Mucosa of descending colon (tissue), 3 donors: ENCODE measurements around the gene FAM210A. TPM values are rescaled to one million over a fixed set of nuclear protein-coding genes. Genes with fewer than 3 reads are reported as not detected.

Experiments
- ATAC-seq: fragments of 200-7000 bp; cut with Tn5 transposase; one replicate; pipeline ENCODE4 v1.9.1; 2020; ENCODE audit warnings: mild to moderate bottlenecking, moderate library complexity
- DNase-seq, 3 donors: peaks; one replicate each; pipeline ENCODE4 v3.0.0-alpha.2; 2020
- H3K36me3 ChIP-seq: fragments of 200-600 bp; one replicate; pipeline ENCODE4 v1.8.0; 2021; ENCODE audit warnings: low read depth, mild to moderate bottlenecking
- H3K4me1 ChIP-seq: fragments of 200-600 bp; one replicate; pipeline ENCODE4 v1.8.0; 2021; ENCODE audit warnings: low read depth, mild to moderate bottlenecking
- H3K4me3 ChIP-seq: fragments of 200-600 bp; one replicate; pipeline ENCODE4 v1.8.0; 2021; ENCODE audit warnings: mild to moderate bottlenecking
- H3K9me3 ChIP-seq: fragments of 200-600 bp; one replicate; pipeline ENCODE4 v1.8.0; 2021; ENCODE audit warnings: mild to moderate bottlenecking
- CTCF ChIP-seq: fragments of 200-600 bp; IDR thresholded peaks from one replicate; pipeline ENCODE4 v1.8.0; 2022; ENCODE audit warnings: antibody characterized with exemption, mild to moderate bottlenecking
- intact Hi-C, 2 donors: fragments of 100-400 bp; cut with DNase I in 1 of 2; cut with micrococcal nuclease in 1 of 2; formaldehyde crosslinking; loops; one replicate each; pipeline versions ENCODE4 v1.11.0 to v1.11.1; 2022; cut with DNase I, micrococcal nuclease
- total RNA-seq, 3 donors: library from RNA; stranded (reverse); fragmentation: NEBNext Ultra II Directional in 2 of 3; extraction: Animal tissue kit (Norgen Biotek cat#: 25700) in 2 of 3; gene quantifications; one replicate each; pipeline versions ENCODE4 v1.2.1 to v1.2.4, GENCODE V29; 2021 to 2023
- donor health status: DM: no; HTN: no; CAD: no; lungs with moderate emphysema.
- donor health status: DM: no; HTN: no; CAD: no.
- donor health status: DM: no; HTN: yes; CAD: no.

FAM210A gene
- total RNA-seq, 3 donors from 2014 or later = 14.4 to 17.5 (median 16.2) TPM

- no peak for DNase-seq
- Histone ChIP-seq H3K4me3 (no peak overlapping the region), H3K9me3 (no peaks in the 10 kb centered on the region), H3K36me3 (no peaks in the 10 kb centered on the region), H3K4me1 (peaks cover 4% of the 10 kb centered on the region)
- no peak for ATAC-seq
- no peak for TF ChIP-seq CTCF
- intact Hi-C loops = no loop called here
These were observed 4.1 kb upstream of the FAM210A start for GRCh38 chr18:13730481-13730880.

- H3K36me3 ChIP-seq = no peaks in the 10 kb centered on the region
- H3K4me1 ChIP-seq = peaks cover 11% of the 10 kb centered on the region
- TF ChIP-seq CTCF = no peak
- DNase-seq (peak in 1 of 3 donors; percentile 79), ATAC-seq (peak; percentile 46)
- intact Hi-C loops = no loop called here
- peak overlapping the region; percentile 69 for H3K4me3 ChIP-seq
- H3K9me3 ChIP-seq = no peaks in the 10 kb centered on the region
These were observed 594 bp upstream of the FAM210A start for GRCh38 chr18:13726972-13727331.

- H3K4me1 ChIP-seq = peaks cover 11% of the 10 kb centered on the region
- ATAC-seq (peak; percentile 1), DNase-seq (peak in 1 of 3 donors; percentile 14)
- no peak for TF ChIP-seq CTCF
- no peaks in the 10 kb centered on the region for H3K36me3 ChIP-seq
- H3K9me3 ChIP-seq = no peaks in the 10 kb centered on the region
- intact Hi-C loops = no loop called here
- peak overlapping the region; percentile 69 for H3K4me3 ChIP-seq
These were observed 659 bp downstream of the FAM210A start for GRCh38 chr18:13725566-13726231.

- intact Hi-C loops = no loop called here
- no peak for DNase-seq
- TF ChIP-seq CTCF = no peak
These were observed 5.5 kb downstream of the FAM210A start for GRCh38 chr18:13720847-13721246.

GRCh38 chr18:13720123-13720522, 6.2 kb downstream of the FAM210A start:
- TF ChIP-seq CTCF = no peak
- peaks cover 6% of the 10 kb centered on the region for H3K4me1 ChIP-seq
- intact Hi-C loops = no loop called here
- no peak for ATAC-seq
- H3K36me3 ChIP-seq = no peaks in the 10 kb centered on the region
- no peak overlapping the region for H3K4me3 ChIP-seq
- no peak for DNase-seq
- no peaks in the 10 kb centered on the region for H3K9me3 ChIP-seq

More at GRCh38 chr18:13720847-13721246, 5.5 kb downstream of the FAM210A start:
- Histone ChIP-seq H3K9me3 (no peaks in the 10 kb centered on the region), H3K36me3 (no peaks in the 10 kb centered on the region), H3K4me1 (peaks cover 7% of the 10 kb centered on the region), H3K4me3 (no peak overlapping the region)
- no peak for ATAC-seq

GRCh38 chr18:13716916-13717315, 9.4 kb downstream of the FAM210A start:
- ATAC-seq (no peak), DNase-seq (no peak)
- Histone ChIP-seq H3K4me3 (no peak overlapping the region), H3K36me3 (no peaks in the 10 kb centered on the region), H3K4me1 (no peaks in the 10 kb centered on the region), H3K9me3 (no peaks in the 10 kb centered on the region)
- no peak for TF ChIP-seq CTCF
- intact Hi-C loops = no loop called here
